HepG2 (cell line): ENCODE measurements around the gene DCDC2C. TPM values are rescaled to one million over a fixed set of nuclear protein-coding genes. Genes with fewer than 3 reads are reported as not detected.

Experiments
- ATAC-seq: fragments of 200-7000 bp; cut with Tn5 transposase; 3 replicates; pipeline ENCODE4 v1.9.1; 2020; ENCODE audit warnings: mild to moderate bottlenecking, moderate library complexity
- BruUV-seq: library from RNA; stranded (reverse); fragments of 400-500 nt; replicated peaks from 2 replicates; lab custom pipeline; 2021; lab: Mats Ljungman, UMichigan
- CTCF ChIA-PET: fragments of 300-600 bp; formaldehyde crosslinking; extraction: SDS; loops from one replicate; lab custom pipeline; 2021; ENCODE audit warnings: low total read pairs, inconsistent platforms, low intra/inter-chr PET ratio; lab: Yijun Ruan, JAX
- POLR2A ChIA-PET: fragments of 350-600 bp; sonication (Branson Sonifier 250); formaldehyde crosslinking; loops from one replicate; lab custom pipeline; 2020; ENCODE audit warnings: antibody characterized with exemption, inconsistent platforms; lab: Yijun Ruan, JAX
- DNase-seq: peaks from one replicate; pipeline ENCODE4 v3.0.0-alpha.2; 2015; ENCODE audit warnings: low spot score
- FAIRE-seq: peaks from 3 replicates; lab custom pipeline; 2011; peaks lifted over from hg19 to GRCh38; lab: Jason Lieb, UNC
- H2AFZ ChIP-seq: one replicate; pipeline ENCODE4 v1.6.1; 2011; ENCODE audit warnings: low read length, inconsistent platforms
- H3K27ac ChIP-seq: fragments of 300-600 bp; 3 replicates; pipeline ENCODE4 v1.8.0; 2011; ENCODE audit warnings: mixed run types, mild to moderate bottlenecking, mixed read lengths, low read length, inconsistent platforms; ENCODE audit not compliant: insufficient read depth; ENCODE audit errors: extremely low read length
- H3K27me3 ChIP-seq, 2 experiments: fragments of 200-600 bp in 1 of 2; 2 replicates in 1 of 2; 3 replicates in 1 of 2; pipeline versions ENCODE4 v1.6.0 to v1.8.0; 2011; ENCODE audit warnings: low read length in 2 of 2, mild to moderate bottlenecking in 2 of 2, moderate library complexity in 2 of 2, inconsistent platforms in 1 of 2; ENCODE audit not compliant: insufficient read depth in 2 of 2, control insufficient read depth in 1 of 2
- H3K36me3 ChIP-seq, 2 experiments: fragments of 200-600 bp in 1 of 2; replicated peaks in 1 of 2; 2 replicates in 1 of 2; 3 replicates in 1 of 2; pipeline versions ENCODE4 v1.5.1 to v1.8.0; 2011; ENCODE audit warnings: low read length in 2 of 2, inconsistent platforms in 1 of 2; ENCODE audit not compliant: insufficient read depth in 2 of 2, control insufficient read depth in 1 of 2
- H3K4me1 ChIP-seq: 2 replicates; pipeline ENCODE4 v1.5.1; 2012; ENCODE audit warnings: low read length, inconsistent platforms; ENCODE audit not compliant: insufficient read depth
- H3K4me2 ChIP-seq: 2 replicates; pipeline ENCODE4 v1.6.0; 2011; ENCODE audit warnings: low read depth, low read length, inconsistent platforms
- H3K4me3 ChIP-seq, 3 experiments: fragments of 200-600 bp in 1 of 3; sonication (generic), shearing (Covaris generic) in 1 of 3; replicated peaks in 1 of 3; 2 replicates each; pipeline ENCODE4 v1.5.1; 2011 to 2016; ENCODE audit warnings: low read length in 3 of 3, inconsistent platforms in 2 of 3, low read depth in 2 of 3, mild to moderate bottlenecking in 2 of 3, control low read depth in 1 of 3, mixed read lengths in 1 of 3; ENCODE audit not compliant: insufficient read depth in 1 of 3
- H3K79me2 ChIP-seq: one replicate; pipeline ENCODE4 v1.6.1; 2011; ENCODE audit warnings: low read length, inconsistent platforms; ENCODE audit not compliant: insufficient read depth
- H3K9ac ChIP-seq: 2 replicates; pipeline ENCODE4 v1.6.0; 2011; ENCODE audit warnings: mild to moderate bottlenecking, low read depth, low read length, inconsistent platforms; ENCODE audit not compliant: insufficient read depth
- H3K9me3 ChIP-seq: 2 replicates; pipeline ENCODE4 v1.5.1; 2012; ENCODE audit warnings: mild to moderate bottlenecking, low read length
- H4K20me1 ChIP-seq: 2 replicates; pipeline ENCODE4 v1.6.0; 2011; ENCODE audit warnings: inconsistent platforms, mild to moderate bottlenecking, low read length, moderate library complexity; ENCODE audit not compliant: insufficient read depth
- GLI4 ChIP-seq: sonication (generic); formaldehyde crosslinking; IDR thresholded peaks from 2 replicates; pipeline ENCODE4 v1.5.1; 2020; ENCODE audit warnings: missing genetic modification reagents, mild to moderate bottlenecking, moderate library complexity, borderline replicate concordance
- HBP1 ChIP-seq: IDR thresholded peaks from 2 replicates; pipeline ENCODE4 v1.6.1; 2016; ENCODE audit warnings: low read depth, control low read depth
- PRPF4 ChIP-seq: fragments of 200-400 bp; formaldehyde crosslinking; IDR thresholded peaks from 2 replicates; pipeline ENCODE4 v1.6.1; 2016; ENCODE audit warnings: low read length, low read depth; ENCODE audit not compliant: poor library complexity, severe bottlenecking
- ZNF180 ChIP-seq: sonication (generic); formaldehyde crosslinking; IDR thresholded peaks from 2 replicates; pipeline ENCODE4 v1.4.0; 2020; ENCODE audit warnings: low read depth, missing genetic modification reagents, borderline replicate concordance
- ZNF20 ChIP-seq: sonication (generic); formaldehyde crosslinking; IDR thresholded peaks from 2 replicates; pipeline ENCODE4 v1.4.0; 2020; ENCODE audit warnings: mild to moderate bottlenecking, moderate library complexity, missing genetic modification reagents
- ZNF597 ChIP-seq: sonication (generic); formaldehyde crosslinking; IDR thresholded peaks from 2 replicates; pipeline ENCODE4 v1.5.0; 2020; ENCODE audit warnings: missing genetic modification reagents
- WGBS: methylation state at CpG from one replicate; pipeline ENCODE4 v1.1.6; 2017; ENCODE audit warnings: low lambda C conversion rate; 5-methylcytosine and 5-hydroxymethylcytosine counted together
- in situ Hi-C: cut with HindIII; loops from 2 replicates; pipeline ENCODE4 v1.10.0; 2017; ENCODE audit warnings: low pct_unique_long_range_greater_than_20kb; ENCODE audit not compliant: extremely low pct_ligation_motif_present
- intact Hi-C: fragments of 100-400 bp; cut with micrococcal nuclease; formaldehyde crosslinking; loops from one replicate; pipeline ENCODE4 v1.10.0; 2022; ENCODE audit not compliant: unreplicated experiment
- polyA plus RNA-seq, 8 experiments: library from polyadenylated mRNA; depleted of rRNA in 3 of 8; stranded (reverse) in 7 of 8; unstranded in 1 of 8; fragments of >200 nt; fragmentation: Illumina TruSeq in 4 of 8; extraction: Trizol in 4 of 8; gene quantifications; 2 replicates each; pipeline versions ENCODE4 v1.2.1 to v1.2.3, GENCODE V29; 2011 to 2016; ENCODE audit warnings: low read depth in 4 of 8, missing spikeins in 1 of 8, mixed read lengths in 1 of 8; ENCODE audit not compliant: insufficient read depth in 1 of 8
- total RNA-seq, 5 experiments: library from RNA; depleted of rRNA; stranded (reverse); fragments of >200 nt; fragmentation: Illumina TruSeq; extraction: Trizol; gene quantifications; 2 replicates each; pipeline ENCODE4 v1.2.3, GENCODE V29; 2016; ENCODE audit warnings: low read depth in 1 of 5

Gene DCDC2C
- total and polyA plus RNA-seq, 2 of the 13 experiments (the other 11 are each of a cell fraction or from before 2014, with no cell fraction given): not detected

- no peaks in the 10 kb centered on the region for H4K20me1 ChIP-seq
- H2AFZ ChIP-seq: no peak overlapping the region
- H3K4me2 ChIP-seq: no peak overlapping the region
- ChIA-PET CTCF (no interaction called here), POLR2A (interaction anchor here (1.6 kb wide), 1 partner anchor 12 kb away, joined by 4 read pairs; no protein-coding TSS in a partner anchor)
- TF ChIP-seq PRPF4 (no peak), GLI4 (CRISPR knock-in tag) (no peak), ZNF597 (CRISPR knock-in tag) (no peak), ZNF180 (CRISPR knock-in tag) (no peak), ZNF20 (no peak), HBP1 (CRISPR knock-in tag) (no peak)
- DNase-seq (no peak), ATAC-seq (no peak), FAIRE-seq (no peak)
- H3K9ac ChIP-seq: no peak overlapping the region
- no peaks in the 10 kb centered on the region for H3K79me2 ChIP-seq
- H3K36me3 ChIP-seq: no peaks in the 10 kb centered on the region
- peaks cover 40% of the 10 kb centered on the region for H3K4me1 ChIP-seq
- no peak overlapping the region for H3K27ac ChIP-seq
- H3K9me3 ChIP-seq: no peaks in the 10 kb centered on the region
- intact Hi-C loops: no loop called here
- H3K27me3 ChIP-seq: peaks cover 0 to 8% of the 10 kb centered on the region in 2 experiments; a peak in 2 of 5 replicates
- 6% methylated on average over 3 of the region's 3 CpGs for WGBS
- BruUV-seq: no TSS peak
- in situ Hi-C loops: no loop called here
- H3K4me3 ChIP-seq: no peak overlapping the region
These were observed 39.3 kb upstream of the DCDC2C start for GRCh38 chr2:3664118-3664517.
